CD4-positive, alpha-beta memory T cell (primary cell): ENCODE measurements around the gene FDPS. TPM values are rescaled to one million over a fixed set of nuclear protein-coding genes. Genes with fewer than 3 reads are reported as not detected.

Experiments
- CTCF ChIA-PET: fragments of 350-600 bp; sonication (Branson Sonifier 250); formaldehyde crosslinking; loops from one replicate; lab custom pipeline; 2021; ENCODE audit warnings: inconsistent platforms; ENCODE audit not compliant: partially characterized antibody; lab: Charles Lee
- POLR2A ChIA-PET: fragments of 350-600 bp; sonication (Branson Sonifier 250); formaldehyde crosslinking; loops from one replicate; lab custom pipeline; 2021; ENCODE audit not compliant: partially characterized antibody; lab: Charles Lee
- DNase-seq, 5 donors: peaks; one replicate each; pipeline versions ENCODE4 v3.0.0 to v3.0.0-alpha.2; 2020 to 2022; ENCODE audit warnings: mixed read lengths in 1 of 5
- H3K27ac ChIP-seq: one replicate; pipeline ENCODE4 v1.7.0; 2013; ENCODE audit warnings: low read depth, low read length
- H3K27me3 ChIP-seq: 2 replicates; pipeline ENCODE4 v1.7.0; 2013; ENCODE audit warnings: mild to moderate bottlenecking, low read length, moderate library complexity; ENCODE audit not compliant: insufficient read depth
- H3K36me3 ChIP-seq: 2 replicates; pipeline ENCODE4 v1.7.0; 2013; ENCODE audit warnings: mild to moderate bottlenecking, low read length, moderate library complexity; ENCODE audit not compliant: insufficient read depth
- H3K4me1 ChIP-seq: 2 replicates; pipeline ENCODE4 v1.7.0; 2013; ENCODE audit warnings: mild to moderate bottlenecking, low read length, moderate library complexity; ENCODE audit not compliant: insufficient read depth
- H3K4me3 ChIP-seq, 2 donors: one replicate each; pipeline ENCODE4 v1.7.0; 2013; ENCODE audit warnings: low read length in 2 of 2, mild to moderate bottlenecking in 1 of 2
- H3K9me3 ChIP-seq, 2 donors: one replicate each; pipeline ENCODE4 v1.7.0; 2013; ENCODE audit warnings: low read length in 2 of 2, control low read depth in 1 of 2; ENCODE audit not compliant: control insufficient read depth in 1 of 2
- H3K27ac Mint-ChIP-seq, 7 donors: one replicate each; pipeline ENCODE4 v1.8.0; 2020 to 2021; ENCODE audit warnings: mixed read lengths in 7 of 7, mild to moderate bottlenecking in 6 of 7, inconsistent platforms in 3 of 7, moderate library complexity in 3 of 7
- H3K27me3 Mint-ChIP-seq, 2 donors: one replicate each; pipeline ENCODE4 v1.8.0; 2020 to 2021; ENCODE audit warnings: mixed read lengths in 2 of 2
- H3K36me3 Mint-ChIP-seq, 2 donors: one replicate each; pipeline ENCODE4 v1.8.0; 2020 to 2021; ENCODE audit warnings: mixed read lengths in 2 of 2, inconsistent platforms in 1 of 2, mild to moderate bottlenecking in 1 of 2
- H3K4me1 Mint-ChIP-seq, 4 donors: one replicate each; pipeline ENCODE4 v1.8.0; 2020 to 2021; ENCODE audit warnings: mixed read lengths in 4 of 4, mild to moderate bottlenecking in 1 of 4
- H3K4me3 Mint-ChIP-seq, 8 donors: one replicate each; pipeline ENCODE4 v1.8.0; 2020 to 2021; ENCODE audit warnings: mixed read lengths in 8 of 8, mild to moderate bottlenecking in 7 of 8, moderate library complexity in 6 of 8, inconsistent platforms in 3 of 8
- H3K9me3 Mint-ChIP-seq, 8 donors: one replicate each; pipeline ENCODE4 v1.8.0; 2020 to 2021; ENCODE audit warnings: mixed read lengths in 8 of 8, mild to moderate bottlenecking in 5 of 8, inconsistent platforms in 3 of 8, moderate library complexity in 1 of 8
- intact Hi-C: fragments of 100-400 bp; cut with micrococcal nuclease; formaldehyde crosslinking; loops from one replicate; pipeline ENCODE4 v1.15.1; 2023
- polyA plus RNA-seq, 2 donors: library from polyadenylated mRNA; unstranded; fragments of 300-500 nt; fragmentation: Illumina TruSeq; gene quantifications; one replicate each; pipeline ENCODE4 v1.2.3, GENCODE V29; 2021
- total RNA-seq, 2 experiments: library from RNA; stranded (reverse); gene quantifications; one replicate each; pipeline ENCODE4 v1.2.3, GENCODE V29; 2021

Gene FDPS
- total and polyA plus RNA-seq, 4 experiments from 2014 or later: 82.8 to 157 (median 95.9) TPM

DNA sequence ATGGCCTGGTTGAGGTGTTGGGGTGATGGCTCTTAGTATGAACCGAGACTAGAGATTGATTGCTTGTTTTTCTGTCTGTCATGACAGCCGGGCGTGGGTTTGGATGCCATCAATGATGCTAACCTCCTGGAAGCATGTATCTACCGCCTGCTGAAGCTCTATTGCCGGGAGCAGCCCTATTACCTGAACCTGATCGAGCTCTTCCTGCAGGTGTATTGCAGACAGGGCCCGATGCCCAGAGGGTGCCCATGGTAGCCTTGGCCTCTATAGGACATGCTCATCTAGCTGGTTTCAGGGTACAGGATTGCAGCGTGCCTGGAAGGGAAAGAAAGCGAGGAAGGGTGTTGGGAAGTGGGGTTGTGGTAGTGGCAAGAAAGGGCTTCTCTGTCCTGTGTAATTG lies 9.4 kb downstream of the FDPS start:
- Mint-ChIP-seq H3K27me3 (no peaks in the 10 kb centered on the region), H3K27ac (peak overlapping the region in 1 of 7 donors; percentile 11), H3K9me3 (peaks cover 0 to 1% (median 0%) of the 10 kb centered on the region in 8 donors), H3K4me1 (peaks cover 14 to 38% (median 24%) of the 10 kb centered on the region in 4 donors), H3K36me3 (peaks cover 11 to 19% of the 10 kb centered on the region in 2 donors), H3K4me3 (peak overlapping the region in 2 of 8 donors; percentile 1 to 45)
- H3K9me3 ChIP-seq: no peaks in the 10 kb centered on the region
- ChIA-PET POLR2A (interaction anchor here (1.0 to 1.4 kb wide), 2 partner anchors 10 to 46 kb away, joined by 3 to 4 read pairs; no protein-coding TSS in a partner anchor), CTCF (interaction anchor here (0.9 to 10.1 kb wide), 2 partner anchors 39 to 68 kb away, joined by 3 to 143 read pairs; no protein-coding TSS in a partner anchor)
- H3K27ac ChIP-seq: no peak overlapping the region
- H3K27me3 ChIP-seq: no peaks in the 10 kb centered on the region
- H3K4me1 ChIP-seq: peaks cover 25% of the 10 kb centered on the region
- intact Hi-C loops: no loop called here
- H3K4me3 ChIP-seq: no peak overlapping the region
- no peak for DNase-seq
- H3K36me3 ChIP-seq: peaks cover 10% of the 10 kb centered on the region

DNA sequence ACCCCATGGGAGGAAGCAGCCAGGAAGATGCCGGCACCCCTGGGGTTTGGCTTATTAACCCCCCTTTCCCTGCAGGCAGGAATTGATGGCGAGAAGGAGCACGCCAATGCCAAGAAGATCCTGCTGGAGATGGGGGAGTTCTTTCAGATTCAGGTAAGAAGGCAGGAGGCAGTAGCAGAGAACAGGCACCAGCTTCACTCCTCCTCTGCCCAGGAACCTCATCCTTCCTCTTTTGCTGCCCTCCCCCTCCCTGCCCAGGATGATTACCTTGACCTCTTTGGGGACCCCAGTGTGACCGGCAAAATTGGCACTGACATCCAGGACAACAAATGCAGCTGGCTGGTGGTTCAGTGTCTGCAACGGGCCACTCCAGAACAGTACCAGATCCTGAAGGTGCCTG lies 10.9 kb downstream of the FDPS start:
- H3K27ac Mint-ChIP-seq: peak overlapping the region in 3 of 7 donors; percentile 1 to 42 (median 36)
- Histone ChIP-seq H3K27me3 (no peaks in the 10 kb centered on the region), H3K36me3 (peaks cover 4% of the 10 kb centered on the region), H3K9me3 (no peaks in the 10 kb centered on the region), H3K27ac (no peak overlapping the region), H3K4me3 (no peak overlapping the region), H3K4me1 (peaks cover 25% of the 10 kb centered on the region)
- no peaks in the 10 kb centered on the region for H3K27me3 Mint-ChIP-seq
- peak overlapping the region in 3 of 8 donors; percentile 9 to 85 (median 69) for H3K4me3 Mint-ChIP-seq
- intact Hi-C loops: no loop called here
- DNase-seq: no peak
- ChIA-PET CTCF (interaction anchor here (1.4 to 10.1 kb wide), 2 partner anchors 69 to 185 kb away, joined by 3 to 143 read pairs; no protein-coding TSS in a partner anchor), POLR2A (interaction anchor here (1.2 to 1.3 kb wide), 2 partner anchors 58 to 69 kb away, joined by 3 to 5 read pairs; partner anchors contain the start of gene SCAMP3)
- H3K9me3 Mint-ChIP-seq: no peaks in the 10 kb centered on the region
- peaks cover 5 to 16% of the 10 kb centered on the region in 2 donors for H3K36me3 Mint-ChIP-seq
- peaks cover 12 to 40% (median 23%) of the 10 kb centered on the region in 4 donors for H3K4me1 Mint-ChIP-seq

DNA sequence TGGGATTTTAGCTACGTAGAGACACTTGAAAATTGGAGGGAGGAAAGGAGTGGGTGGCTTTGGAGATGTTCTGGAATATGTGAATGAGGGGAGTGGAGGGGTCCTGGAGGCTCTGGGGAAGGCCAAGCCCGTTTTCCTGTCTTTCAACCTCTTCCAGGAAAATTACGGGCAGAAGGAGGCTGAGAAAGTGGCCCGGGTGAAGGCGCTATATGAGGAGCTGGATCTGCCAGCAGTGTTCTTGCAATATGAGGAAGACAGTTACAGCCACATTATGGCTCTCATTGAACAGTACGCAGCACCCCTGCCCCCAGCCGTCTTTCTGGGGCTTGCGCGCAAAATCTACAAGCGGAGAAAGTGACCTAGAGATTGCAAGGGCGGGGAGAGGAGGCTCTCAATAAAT lies 11.6 kb downstream of the FDPS start:
- H3K9me3 ChIP-seq: no peaks in the 10 kb centered on the region
- no peaks in the 10 kb centered on the region for H3K27me3 Mint-ChIP-seq
- peaks cover 31% of the 10 kb centered on the region for H3K4me1 ChIP-seq
- H3K27ac Mint-ChIP-seq: peak overlapping the region in 6 of 7 donors; percentile 26 to 82 (median 62)
- CTCF ChIA-PET: interaction anchor here (1.4 to 10.1 kb wide), 3 partner anchors 45 to 184 kb away, joined by 3 to 143 read pairs (median 43); partner anchors contain the start of genes CLK2 and HCN3
- H3K36me3 ChIP-seq: no peaks in the 10 kb centered on the region
- H3K4me3 ChIP-seq: peak overlapping the region in 1 of 2 donors; percentile 32
- H3K36me3 Mint-ChIP-seq: peaks cover 5 to 16% of the 10 kb centered on the region in 2 donors
- no peak overlapping the region for H3K27ac ChIP-seq
- H3K4me3 Mint-ChIP-seq: peak overlapping the region; percentile 69 to 85 (median 76)
- no peaks in the 10 kb centered on the region for H3K27me3 ChIP-seq
- no peaks in the 10 kb centered on the region for H3K9me3 Mint-ChIP-seq
- POLR2A ChIA-PET: interaction anchor here (0.9 to 1.3 kb wide), 3 partner anchors 44 to 70 kb away, joined by 3 to 5 read pairs (median 3); partner anchors contain the start of genes HCN3 and SCAMP3
- no peak for DNase-seq
- intact Hi-C loops: loop anchor here (5.0 to 10.0 kb wide), 2 partner anchors 145 to 383 kb away; partner anchors contain the start of genes KRTCAP2, PMVK and TRIM46
- peaks cover 12 to 40% (median 23%) of the 10 kb centered on the region in 4 donors for H3K4me1 Mint-ChIP-seq

DNA sequence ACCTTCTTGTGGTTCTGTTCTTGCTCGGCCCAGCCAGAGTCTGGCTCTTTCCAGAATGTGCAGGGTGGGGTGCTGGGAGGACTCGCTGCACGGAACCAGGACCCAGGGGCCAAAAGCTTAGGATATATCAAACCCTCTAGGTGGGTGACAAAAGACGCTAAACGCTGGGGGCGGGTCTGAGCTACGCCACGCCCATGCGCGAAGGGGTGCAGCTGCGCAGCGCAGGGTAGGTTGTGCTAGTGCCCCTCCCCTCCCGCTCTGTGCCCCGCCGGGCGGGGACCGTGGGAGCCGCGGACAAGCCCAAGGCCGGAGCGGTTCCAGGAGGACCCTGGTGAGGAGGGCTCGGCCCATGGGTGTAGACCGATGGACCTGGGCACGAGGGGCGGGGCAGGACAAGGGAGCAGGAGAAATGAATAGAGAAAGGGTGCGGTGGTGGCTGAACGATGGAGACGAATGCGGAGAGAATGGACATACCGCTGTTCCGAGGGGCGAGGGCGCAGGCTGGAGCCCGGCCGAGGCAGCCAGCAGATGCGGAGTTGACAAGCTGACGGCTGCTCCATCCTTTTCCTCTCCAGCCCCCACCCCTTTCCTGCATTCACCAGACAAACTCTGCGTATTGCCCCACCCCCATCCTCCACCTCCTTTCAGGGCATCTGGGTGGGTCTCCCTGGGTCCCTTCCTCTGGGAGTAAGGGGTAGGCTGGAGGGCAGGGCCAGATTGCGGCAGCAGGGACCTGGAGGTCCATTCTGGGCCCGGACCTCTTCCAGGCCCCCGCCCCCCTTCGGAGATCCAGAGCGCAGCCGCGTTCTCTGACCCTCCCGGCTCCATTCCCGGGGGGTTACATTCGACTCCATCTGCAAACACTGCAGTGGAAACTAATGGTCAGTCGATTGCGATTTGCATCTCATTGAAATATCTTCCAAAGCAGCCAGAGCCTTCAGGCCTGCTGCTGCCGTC lies 12.3 kb downstream of the FDPS start, which contains the start of gene RUSC1:
RUSC1 (plus strand) TSS at position 234 of the 957 bp plus-strand sequence. CDS start 880 bp downstream, outside the sequence.
- H3K4me3 Mint-ChIP-seq: peak within 1 kb of the TSS; percentile 69 to 85 (median 76)
- DNase-seq: peak; percentile 54 to 74 (median 62)
- no peaks in the 10 kb centered on the region for H3K27me3 ChIP-seq
- no peaks in the 10 kb centered on the region for H3K9me3 Mint-ChIP-seq
- POLR2A ChIA-PET: interaction anchor here (0.6 to 3.7 kb wide), 10 partner anchors 13 to 236 kb away, joined by 3 to 39 read pairs (median 4); partner anchors contain the start of genes CLK2, FDPS, HCN3 and SCAMP3
- peaks cover 13 to 45% (median 25%) of the 10 kb centered on the region in 4 donors for H3K4me1 Mint-ChIP-seq
- H3K4me1 ChIP-seq: peaks cover 31% of the 10 kb centered on the region
- no peak within 1 kb of the TSS for H3K27ac ChIP-seq
- no peaks in the 10 kb centered on the region for H3K9me3 ChIP-seq
- CTCF ChIA-PET: interaction anchor here (1.0 to 10.1 kb wide), 8 partner anchors 13 to 183 kb away, joined by 3 to 143 read pairs (median 8); partner anchors contain the start of genes CLK2 and HCN3
- H3K27ac Mint-ChIP-seq: peak within 1 kb of the TSS; percentile 28 to 82 (median 57)
- no peaks in the 10 kb centered on the region for H3K27me3 Mint-ChIP-seq
- H3K36me3 ChIP-seq: no peaks in the 10 kb centered on the region
- peaks cover 5 to 16% of the 10 kb centered on the region in 2 donors for H3K36me3 Mint-ChIP-seq
- H3K4me3 ChIP-seq: peak within 1 kb of the TSS in 1 of 2 donors; percentile 32
- intact Hi-C loops: loop anchor here (5.0 to 10.0 kb wide), 2 partner anchors 146 to 384 kb away; partner anchors contain the start of genes KRTCAP2, PMVK and TRIM46

DNA sequence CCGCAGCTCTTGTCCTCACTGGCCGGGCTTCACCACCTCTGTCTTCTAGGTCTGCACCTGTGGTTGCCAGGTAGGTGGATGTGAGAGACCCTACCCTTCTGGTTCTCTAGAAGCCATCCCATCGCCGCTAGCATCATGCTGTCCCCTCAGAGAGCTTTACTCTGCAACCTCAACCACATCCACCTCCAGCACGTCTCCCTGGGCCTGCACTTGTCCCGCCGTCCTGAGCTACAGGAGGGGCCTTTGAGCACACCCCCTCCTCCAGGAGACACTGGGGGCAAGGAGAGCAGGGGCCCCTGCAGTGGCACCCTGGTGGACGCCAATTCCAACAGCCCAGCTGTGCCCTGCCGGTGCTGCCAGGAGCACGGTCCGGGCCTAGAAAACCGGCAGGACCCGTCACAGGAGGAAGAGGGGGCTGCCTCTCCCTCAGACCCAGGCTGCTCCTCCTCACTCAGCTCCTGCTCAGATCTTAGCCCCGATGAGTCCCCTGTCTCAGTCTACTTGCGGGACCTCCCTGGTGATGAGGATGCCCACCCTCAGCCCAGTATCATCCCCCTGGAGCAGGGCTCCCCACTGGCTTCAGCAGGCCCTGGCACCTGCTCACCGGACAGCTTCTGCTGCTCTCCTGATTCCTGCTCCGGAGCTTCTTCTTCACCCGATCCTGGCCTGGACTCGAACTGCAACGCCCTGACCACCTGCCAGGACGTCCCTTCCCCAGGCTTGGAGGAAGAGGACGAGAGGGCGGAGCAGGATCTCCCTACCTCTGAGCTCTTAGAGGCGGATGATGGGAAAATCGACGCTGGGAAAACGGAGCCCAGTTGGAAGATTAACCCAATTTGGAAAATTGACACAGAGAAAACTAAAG lies 13.2 kb downstream of the FDPS start:
- intact Hi-C loops: loop anchor here (5.0 to 10.0 kb wide), 2 partner anchors 147 to 385 kb away; partner anchors contain the start of genes KRTCAP2, PMVK and TRIM46
- Mint-ChIP-seq H3K27me3 (no peaks in the 10 kb centered on the region), H3K27ac (peak overlapping the region in 4 of 7 donors; percentile 25 to 68 (median 40)), H3K9me3 (no peaks in the 10 kb centered on the region), H3K4me3 (peak overlapping the region; percentile 39 to 85 (median 74)), H3K36me3 (peaks cover 5 to 14% of the 10 kb centered on the region in 2 donors), H3K4me1 (peaks cover 16 to 50% (median 29%) of the 10 kb centered on the region in 4 donors)
- ChIA-PET POLR2A (interaction anchor here (0.6 to 3.7 kb wide), 12 partner anchors 14 to 1344 kb away, joined by 3 to 39 read pairs (median 9); partner anchors contain the start of genes CLK2, FDPS, JTB and SCAMP3), CTCF (interaction anchor here (0.8 to 10.1 kb wide), 11 partner anchors 8 to 115 kb away, joined by 3 to 143 read pairs (median 4); partner anchors contain the start of genes CLK2 and HCN3)
- H3K9me3 ChIP-seq: no peaks in the 10 kb centered on the region
- H3K4me3 ChIP-seq: no peak overlapping the region
- DNase-seq: no peak
- H3K27me3 ChIP-seq: no peaks in the 10 kb centered on the region
- no peak overlapping the region for H3K27ac ChIP-seq
- H3K36me3 ChIP-seq: no peaks in the 10 kb centered on the region
- peaks cover 31% of the 10 kb centered on the region for H3K4me1 ChIP-seq
